Epithelial cell of proximal tubule (primary cell): Measurements from ENCODE around the gene GRAMD2B. TPM values are rescaled to one million over a fixed set of nuclear protein-coding genes. Genes with fewer than 3 reads are reported as not detected.

ENCODE experiments used
- DNase-seq: peaks from one replicate; pipeline ENCODE4 v3.0.0-alpha.2; 2011; ENCODE audit warnings: low read depth
- H3K4me3 ChIP-seq: 2 replicates; pipeline ENCODE4 v1.5.1; 2011; ENCODE audit warnings: low read depth, mild to moderate bottlenecking, low read length
- total RNA-seq: library from RNA; depleted of rRNA; stranded (reverse); fragments of >200 nt; gene quantifications from 2 replicates; pipeline ENCODE4 v1.2.3, GENCODE V29; 2015
- TF ChIP-seq, protein P1 (sequence below): conservative IDR thresholded peaks from 2 replicates; pipeline ENCODE4 v1.5.1; 2012; ENCODE audit warnings: low read depth, mild to moderate bottlenecking, low read length

The GRAMD2B gene
- total RNA-seq, 1 donor from 2014 or later = 43.2 TPM

DNA sequence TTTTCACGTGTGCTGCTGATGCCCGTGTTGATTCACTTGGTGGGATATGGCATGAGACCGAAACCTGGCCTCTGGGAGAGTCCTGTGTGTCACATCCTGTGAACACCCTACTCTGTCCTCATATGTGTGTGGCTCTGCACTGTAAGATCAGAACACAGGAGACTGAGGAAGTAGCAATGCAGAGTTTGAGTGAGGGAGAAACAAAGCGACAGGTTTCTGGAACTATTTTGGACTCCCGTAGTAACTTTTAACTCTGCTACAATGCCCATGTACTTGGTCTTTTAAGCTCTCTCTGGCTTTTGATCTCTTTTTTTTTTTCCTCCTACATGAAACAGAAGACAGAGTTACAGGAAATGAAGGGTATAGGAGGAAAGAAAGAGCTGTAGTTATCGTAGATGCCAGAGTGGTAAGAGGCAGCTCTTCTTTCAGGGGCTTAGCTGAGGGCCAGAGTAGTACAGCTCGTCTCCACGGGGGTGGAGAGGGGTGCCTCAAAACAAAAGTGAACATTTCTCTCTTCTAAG is 26.6 kb downstream of the GRAMD2B start:
- TF ChIP-seq, protein P1, sequence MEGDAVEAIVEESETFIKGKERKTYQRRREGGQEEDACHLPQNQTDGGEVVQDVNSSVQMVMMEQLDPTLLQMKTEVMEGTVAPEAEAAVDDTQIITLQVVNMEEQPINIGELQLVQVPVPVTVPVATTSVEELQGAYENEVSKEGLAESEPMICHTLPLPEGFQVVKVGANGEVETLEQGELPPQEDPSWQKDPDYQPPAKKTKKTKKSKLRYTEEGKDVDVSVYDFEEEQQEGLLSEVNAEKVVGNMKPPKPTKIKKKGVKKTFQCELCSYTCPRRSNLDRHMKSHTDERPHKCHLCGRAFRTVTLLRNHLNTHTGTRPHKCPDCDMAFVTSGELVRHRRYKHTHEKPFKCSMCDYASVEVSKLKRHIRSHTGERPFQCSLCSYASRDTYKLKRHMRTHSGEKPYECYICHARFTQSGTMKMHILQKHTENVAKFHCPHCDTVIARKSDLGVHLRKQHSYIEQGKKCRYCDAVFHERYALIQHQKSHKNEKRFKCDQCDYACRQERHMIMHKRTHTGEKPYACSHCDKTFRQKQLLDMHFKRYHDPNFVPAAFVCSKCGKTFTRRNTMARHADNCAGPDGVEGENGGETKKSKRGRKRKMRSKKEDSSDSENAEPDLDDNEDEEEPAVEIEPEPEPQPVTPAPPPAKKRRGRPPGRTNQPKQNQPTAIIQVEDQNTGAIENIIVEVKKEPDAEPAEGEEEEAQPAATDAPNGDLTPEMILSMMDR = no peak
- no peak for DNase-seq
- no peak overlapping the region for H3K4me3 ChIP-seq

DNA sequence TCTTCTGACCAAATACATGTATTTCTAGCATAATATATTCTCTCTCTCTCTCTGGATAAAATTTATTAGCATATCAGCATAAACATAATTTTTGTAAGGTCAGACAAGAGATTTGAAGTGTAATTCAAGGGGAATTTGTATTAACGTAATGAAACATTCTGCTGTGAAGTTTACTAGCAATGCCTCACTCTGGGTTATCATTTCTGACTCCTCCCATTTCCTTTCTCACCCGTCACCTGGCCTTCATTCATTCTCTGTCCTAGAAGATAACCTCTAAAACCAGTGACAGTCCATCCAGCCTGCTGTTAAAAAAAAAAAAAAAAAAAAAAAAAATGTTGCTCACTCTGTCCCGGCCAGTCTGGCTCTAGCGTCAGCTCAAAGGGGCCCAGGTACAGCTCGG is 27.1 kb downstream of the GRAMD2B start:
- DNase-seq = no peak
- TF ChIP-seq, protein P1 = no peak
- H3K4me3 ChIP-seq = no peak overlapping the region

- TF ChIP-seq, protein P1 = no peak
- H3K4me3 ChIP-seq = no peak overlapping the region
- no peak for DNase-seq
Observed at GRCh38 chr5:126450907-126451306, 27.7 kb downstream of the GRAMD2B start.

GRCh38 chr5:126452477-126452876 is 29.3 kb downstream of the GRAMD2B start:
- no peak for DNase-seq
- no peak overlapping the region for H3K4me3 ChIP-seq
- TF ChIP-seq, protein P1 = no peak

DNA sequence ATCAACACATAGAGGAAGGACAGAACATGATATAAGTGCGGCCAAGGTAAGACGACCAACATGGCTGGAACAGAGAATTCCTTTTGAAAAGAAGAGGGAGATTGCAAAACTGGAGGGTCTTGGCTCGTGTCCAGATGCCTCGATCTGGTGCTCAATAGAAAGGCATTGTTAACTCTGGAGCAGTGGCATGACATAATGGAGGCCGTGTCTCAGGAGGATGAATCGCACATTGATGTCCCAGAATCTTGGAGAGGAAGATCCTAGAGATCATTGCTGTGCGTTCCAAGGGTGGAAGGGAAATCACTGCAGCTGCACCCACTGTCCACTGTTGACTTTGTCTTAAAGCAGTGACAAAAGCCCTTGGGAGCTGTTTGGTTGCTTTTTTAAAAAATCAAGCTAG is 30.9 kb downstream of the GRAMD2B start:
- TF ChIP-seq, protein P1 = no peak
- H3K4me3 ChIP-seq = no peak overlapping the region
- no peak for DNase-seq

DNA sequence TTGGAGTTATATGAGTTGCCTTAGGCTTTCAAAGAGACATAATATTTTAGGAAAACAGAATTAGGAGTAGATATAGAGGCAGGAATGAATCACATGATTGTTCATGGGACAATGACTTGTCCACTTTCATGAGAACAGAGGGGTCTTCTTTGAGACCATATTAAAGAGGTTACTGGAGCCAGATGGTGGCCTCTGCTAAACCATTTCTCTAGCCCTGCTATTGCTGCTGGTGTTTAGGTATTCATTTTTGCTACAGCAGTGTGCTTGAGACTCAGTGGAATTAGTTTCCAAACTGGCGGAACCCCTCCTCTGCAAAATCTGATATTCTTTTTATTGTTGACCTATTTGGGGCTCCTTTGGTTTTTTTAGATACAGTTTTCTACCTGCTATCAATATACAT is 31.3 kb downstream of the GRAMD2B start:
- DNase-seq = no peak
- no peak overlapping the region for H3K4me3 ChIP-seq
- TF ChIP-seq, protein P1 = no peak

- TF ChIP-seq, protein P1 = no peak
- no peak overlapping the region for H3K4me3 ChIP-seq
- no peak for DNase-seq
Observed at GRCh38 chr5:126455264-126455663, 32.1 kb downstream of the GRAMD2B start.
